ENCODE measurements around the gene STEAP1. TPM values are rescaled to one million over a fixed set of nuclear protein-coding genes. Genes with fewer than 3 reads are reported as not detected.

STEAP1 gene
- total RNA-seq, 4 donors from 2014 or later: 2.9 to 14.6 (median 8.8) TPM

DNA sequence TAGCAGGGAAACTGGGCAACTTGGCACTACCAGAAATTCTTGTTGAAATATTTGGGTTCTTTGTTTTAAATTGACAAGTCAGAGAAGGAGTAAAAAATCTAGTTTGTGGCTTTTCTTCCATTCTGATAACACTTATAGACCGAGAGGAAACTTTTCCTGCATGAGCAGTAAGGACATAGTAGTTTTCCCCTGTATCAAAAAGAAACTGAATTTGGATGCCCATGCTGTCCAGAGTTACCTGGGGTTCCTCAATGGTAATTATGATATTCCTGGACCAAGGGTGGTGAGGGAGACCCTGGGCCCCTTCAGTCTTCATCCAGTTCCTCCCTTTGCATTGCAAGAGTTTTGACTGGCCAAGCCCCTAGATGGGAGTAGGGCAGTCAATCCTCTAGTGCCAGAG lies 37.4 kb downstream of the STEAP1 start:
- Histone ChIP-seq H3K9me3 (no peaks in the 10 kb centered on the region), H3K27me3 (no peaks in the 10 kb centered on the region), H3K4me1 (no peaks in the 10 kb centered on the region), H3K36me3 (no peaks in the 10 kb centered on the region), H3K4me3 (no peak overlapping the region), H3K27ac (replicated peaks in 1 of 4) (no peak overlapping the region)
- no peak for TF ChIP-seq EP300 (IDR thresholded peaks at IDR 0.05)
- 61% methylated on average over 1 of the region's 1 CpG for WGBS
- intact Hi-C loops (cut with DNase I): no loop called here
- no peak for DNase-seq (ENCODE audit: extremely low spot score)

DNA sequence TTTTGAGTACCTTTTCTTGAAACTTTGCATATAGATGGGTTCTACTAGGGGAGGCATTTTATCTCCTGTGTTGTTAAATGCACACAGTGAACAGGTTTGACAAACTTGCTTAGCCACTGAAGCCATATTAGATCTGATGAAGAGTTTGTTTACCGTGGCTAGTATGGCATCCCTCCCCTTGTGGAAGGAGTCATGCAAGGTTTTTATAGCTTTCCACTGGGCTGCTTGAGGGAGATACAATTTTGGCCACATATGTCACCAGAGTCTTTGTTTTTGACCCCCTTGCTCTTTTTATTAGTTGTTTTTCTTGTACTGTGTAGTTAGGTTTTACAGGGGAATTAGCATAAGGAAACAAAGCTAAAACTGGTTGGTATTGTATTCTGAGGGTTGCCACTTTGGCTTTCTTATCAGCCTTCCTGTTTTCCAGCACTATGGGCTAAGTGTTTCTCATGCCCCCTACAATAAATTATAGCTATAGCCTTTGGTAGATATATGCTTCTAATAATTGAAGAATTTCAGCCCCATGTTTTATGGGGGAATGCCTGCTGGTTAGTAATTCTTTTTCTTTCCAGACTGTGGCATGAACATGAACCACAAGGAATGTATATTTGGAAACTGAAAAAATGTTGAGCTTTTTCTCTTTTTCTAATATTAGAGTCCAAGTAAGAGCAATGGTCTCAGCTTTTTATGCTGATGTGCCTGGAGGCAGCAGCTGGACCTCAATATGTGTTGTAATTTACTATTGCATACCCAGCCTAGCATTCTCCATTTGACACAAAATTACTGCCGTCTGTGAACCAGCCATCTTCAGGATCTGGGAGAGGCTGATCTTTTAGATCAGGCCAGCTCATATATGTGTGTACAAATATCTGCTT lies 38.8 kb downstream of the STEAP1 start:
- no peak for DNase-seq (ENCODE audit: extremely low spot score)
- intact Hi-C loops (cut with DNase I): no loop called here
- TF ChIP-seq POLR2AphosphoS5 (IDR thresholded peaks at IDR 0.05) (no peak), EP300 (IDR thresholded peaks at IDR 0.05) (no peak), POLR2A (IDR thresholded peaks at IDR 0.05; ENCODE audit: low read depth) (no peak)
- TF ChIP-seq, protein P1, sequence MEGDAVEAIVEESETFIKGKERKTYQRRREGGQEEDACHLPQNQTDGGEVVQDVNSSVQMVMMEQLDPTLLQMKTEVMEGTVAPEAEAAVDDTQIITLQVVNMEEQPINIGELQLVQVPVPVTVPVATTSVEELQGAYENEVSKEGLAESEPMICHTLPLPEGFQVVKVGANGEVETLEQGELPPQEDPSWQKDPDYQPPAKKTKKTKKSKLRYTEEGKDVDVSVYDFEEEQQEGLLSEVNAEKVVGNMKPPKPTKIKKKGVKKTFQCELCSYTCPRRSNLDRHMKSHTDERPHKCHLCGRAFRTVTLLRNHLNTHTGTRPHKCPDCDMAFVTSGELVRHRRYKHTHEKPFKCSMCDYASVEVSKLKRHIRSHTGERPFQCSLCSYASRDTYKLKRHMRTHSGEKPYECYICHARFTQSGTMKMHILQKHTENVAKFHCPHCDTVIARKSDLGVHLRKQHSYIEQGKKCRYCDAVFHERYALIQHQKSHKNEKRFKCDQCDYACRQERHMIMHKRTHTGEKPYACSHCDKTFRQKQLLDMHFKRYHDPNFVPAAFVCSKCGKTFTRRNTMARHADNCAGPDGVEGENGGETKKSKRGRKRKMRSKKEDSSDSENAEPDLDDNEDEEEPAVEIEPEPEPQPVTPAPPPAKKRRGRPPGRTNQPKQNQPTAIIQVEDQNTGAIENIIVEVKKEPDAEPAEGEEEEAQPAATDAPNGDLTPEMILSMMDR (IDR thresholded peaks at IDR 0.05): no peak
- WGBS: 77% methylated on average over 2 of the region's 2 CpGs
- no peak overlapping the region for H3K27ac ChIP-seq (replicated peaks in 1 of 4)
- no peaks in the 10 kb centered on the region for H3K9me3 ChIP-seq
- no peaks in the 10 kb centered on the region for H3K27me3 ChIP-seq
- no peaks in the 10 kb centered on the region for H3K36me3 ChIP-seq
- H3K4me1 ChIP-seq: no peaks in the 10 kb centered on the region
- no peak overlapping the region for H3K4me3 ChIP-seq

DNA sequence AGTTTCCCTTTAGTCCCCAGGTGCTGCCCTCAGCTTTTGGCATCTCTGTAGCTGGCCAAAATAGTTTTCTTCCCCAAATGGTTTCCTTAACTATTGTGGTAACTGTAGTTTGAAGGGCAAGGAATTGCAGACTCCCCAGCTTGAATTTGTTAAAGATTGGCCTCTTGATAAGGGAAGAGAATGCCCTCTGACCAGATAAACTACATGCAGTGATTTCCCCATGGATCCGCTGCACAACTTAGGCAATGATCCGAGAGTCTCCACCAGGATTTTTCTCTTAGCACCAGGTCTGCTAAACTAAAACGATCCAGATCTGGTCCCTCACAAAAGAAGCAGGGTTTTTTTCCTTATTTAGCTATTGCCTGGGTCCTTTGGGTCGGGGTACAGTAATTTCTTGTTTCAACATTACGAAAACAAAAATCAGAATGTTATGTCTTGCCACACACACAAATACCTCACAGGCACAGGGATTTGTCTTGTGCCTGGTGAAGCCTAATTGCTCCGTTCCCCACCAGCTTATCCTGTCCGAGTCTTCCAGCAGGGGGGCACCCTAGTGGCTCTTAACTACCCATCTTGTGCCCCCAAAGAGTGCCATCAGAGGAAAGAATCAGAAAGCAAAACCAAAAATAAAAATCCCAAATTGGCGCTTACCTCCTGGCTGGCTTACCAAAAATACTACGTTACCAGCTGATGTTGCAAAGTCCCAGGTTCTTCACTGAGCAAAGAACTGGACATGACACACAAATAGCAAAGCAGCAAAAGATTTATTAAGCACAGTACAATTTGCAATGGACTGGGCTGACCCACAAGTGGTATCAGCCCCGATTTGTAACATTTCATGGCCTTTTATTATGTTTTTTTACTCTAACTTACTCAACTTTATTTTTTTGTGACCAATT lies 40.9 kb downstream of the STEAP1 start:
- TF ChIP-seq POLR2A (IDR thresholded peaks at IDR 0.05; ENCODE audit: low read depth) (no peak), EP300 (IDR thresholded peaks at IDR 0.05) (no peak), POLR2AphosphoS5 (IDR thresholded peaks at IDR 0.05) (no peak)
- TF ChIP-seq, protein P1 (IDR thresholded peaks at IDR 0.05): no peak
- WGBS: 79% methylated on average over 10 of the region's 10 CpGs
- intact Hi-C loops (cut with DNase I): loop anchor here (5.0 kb wide), 1 partner anchor 38 kb away; no protein-coding TSS in a partner anchor
- no peak overlapping the region for H3K4me3 ChIP-seq
- no peak for DNase-seq (ENCODE audit: extremely low spot score)
- no peaks in the 10 kb centered on the region for H3K4me1 ChIP-seq
- H3K36me3 ChIP-seq: no peaks in the 10 kb centered on the region
- no peaks in the 10 kb centered on the region for H3K9me3 ChIP-seq
- H3K27me3 ChIP-seq: no peaks in the 10 kb centered on the region
- H3K27ac ChIP-seq (replicated peaks in 1 of 4): no peak overlapping the region

DNA sequence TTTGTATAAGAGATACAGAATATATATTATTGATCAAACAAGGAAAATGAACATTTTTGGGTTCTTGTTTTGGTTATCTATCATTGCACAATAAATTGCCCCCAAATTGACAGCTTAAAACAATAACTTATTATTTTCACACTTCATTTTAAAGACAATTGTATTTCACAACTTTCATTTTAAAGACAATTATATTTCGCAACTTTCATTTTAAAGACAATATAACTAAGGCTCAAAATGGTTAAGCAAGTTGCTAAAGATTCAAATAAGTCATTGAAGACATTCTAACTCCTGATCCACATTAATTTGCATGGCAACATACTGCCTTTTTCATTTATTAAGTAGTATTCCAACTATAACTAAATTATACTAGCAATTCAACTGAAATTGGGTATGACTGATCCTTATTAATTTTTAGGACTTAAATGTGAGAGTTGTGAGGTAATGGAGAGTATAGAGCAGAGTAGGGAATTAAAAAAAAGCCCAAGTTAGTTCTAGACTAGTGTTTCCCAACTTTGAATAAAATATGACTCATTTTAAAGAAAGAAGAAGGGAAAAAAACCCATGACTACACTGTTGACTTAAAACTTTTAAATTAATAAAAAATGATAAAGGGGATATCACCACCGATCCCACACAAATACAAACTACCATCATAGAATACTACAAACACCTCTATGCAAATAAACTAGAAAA lies 47.4 kb downstream of the STEAP1 start:
- Histone ChIP-seq H3K9me3 (no peaks in the 10 kb centered on the region), H3K27ac (replicated peaks in 1 of 4) (no peak overlapping the region), H3K27me3 (no peaks in the 10 kb centered on the region), H3K36me3 (no peaks in the 10 kb centered on the region), H3K4me3 (no peak overlapping the region), H3K4me1 (no peaks in the 10 kb centered on the region)
- 96% methylated on average over 2 of the region's 2 CpGs for WGBS
- intact Hi-C loops (cut with DNase I): no loop called here
- DNase-seq (ENCODE audit: extremely low spot score): no peak
- TF ChIP-seq POLR2A (IDR thresholded peaks at IDR 0.05; ENCODE audit: low read depth) (no peak), EP300 (IDR thresholded peaks at IDR 0.05) (no peak), POLR2AphosphoS5 (IDR thresholded peaks at IDR 0.05) (no peak)
- TF ChIP-seq, protein P1 (IDR thresholded peaks at IDR 0.05): no peak
